Activated T-helper 17 cell treated with anti-CD3 and anti-CD28 coated beads, Interleukin-2, amount 50 U/mL, for 72 hours (primary cell): Measurements from ENCODE around the gene SPATC1L. TPM values are rescaled to one million over a fixed set of nuclear protein-coding genes. Genes with fewer than 3 reads are reported as not detected.
"Not testable (repeated sequence)": the region's sequence is repeated elsewhere in the genome, so short reads cannot be mapped to it uniquely, and the experiment has no call there.

Experiments used
- ATAC-seq: fragments of 150-1000 bp; cut with Tn5 transposase; replicated peaks from 2 replicates; pipeline ENCODE4 v1.10.0; 2021; ENCODE audit warnings: mild to moderate bottlenecking, moderate library complexity
- H3K27ac Mint-ChIP-seq: one replicate; pipeline ENCODE4 v1.8.0; 2022; ENCODE audit warnings: mixed read lengths
- H3K27me3 Mint-ChIP-seq: one replicate; pipeline ENCODE4 v1.8.0; 2022; ENCODE audit warnings: mixed read lengths
- H3K36me3 Mint-ChIP-seq: one replicate; pipeline ENCODE4 v1.8.0; 2022; ENCODE audit warnings: low read depth, mild to moderate bottlenecking, mixed read lengths
- H3K4me1 Mint-ChIP-seq: one replicate; pipeline ENCODE4 v1.8.0; 2022; ENCODE audit warnings: mixed read lengths
- H3K4me3 Mint-ChIP-seq: one replicate; pipeline ENCODE4 v1.8.0; 2022; ENCODE audit warnings: mild to moderate bottlenecking, mixed read lengths
- H3K9me3 Mint-ChIP-seq: one replicate; pipeline ENCODE4 v1.8.0; 2022; ENCODE audit warnings: mixed read lengths
- total RNA-seq, 2 donors: library from RNA; stranded (reverse); gene quantifications; one replicate each; pipeline ENCODE4 v1.2.3, GENCODE V29; 2022

Gene SPATC1L
- total RNA-seq, 2 donors from 2014 or later: 3.8 to 6.7 TPM

DNA sequence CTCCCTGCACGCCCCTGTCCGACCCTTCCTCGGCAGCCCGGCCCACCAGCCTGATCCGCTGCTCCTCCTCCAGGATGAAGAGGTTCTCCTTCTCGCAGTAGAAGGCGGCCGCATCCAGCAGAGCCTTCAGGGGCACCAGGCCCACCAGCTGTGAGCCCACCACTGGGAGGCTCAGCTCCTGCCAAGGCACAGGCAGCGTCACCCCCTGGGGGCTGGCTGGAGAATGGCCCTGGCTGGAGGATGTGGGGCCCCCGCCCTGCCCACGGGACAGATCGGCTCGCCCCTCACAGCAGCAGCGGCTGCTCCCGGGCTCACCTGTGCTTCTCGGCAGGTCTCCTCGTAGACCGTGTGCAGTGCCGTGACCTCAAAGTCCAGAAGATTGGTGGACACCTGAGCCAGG, 34.2 kb downstream of the SPATC1L start:
- H3K36me3 Mint-ChIP-seq: no peaks in the 10 kb centered on the region
- H3K9me3 Mint-ChIP-seq: no peaks in the 10 kb centered on the region
- no peaks in the 10 kb centered on the region for H3K4me1 Mint-ChIP-seq
- no peaks in the 10 kb centered on the region for H3K27me3 Mint-ChIP-seq
- no peak for ATAC-seq
- no peak overlapping the region for H3K4me3 Mint-ChIP-seq
- H3K27ac Mint-ChIP-seq: no peak overlapping the region

DNA sequence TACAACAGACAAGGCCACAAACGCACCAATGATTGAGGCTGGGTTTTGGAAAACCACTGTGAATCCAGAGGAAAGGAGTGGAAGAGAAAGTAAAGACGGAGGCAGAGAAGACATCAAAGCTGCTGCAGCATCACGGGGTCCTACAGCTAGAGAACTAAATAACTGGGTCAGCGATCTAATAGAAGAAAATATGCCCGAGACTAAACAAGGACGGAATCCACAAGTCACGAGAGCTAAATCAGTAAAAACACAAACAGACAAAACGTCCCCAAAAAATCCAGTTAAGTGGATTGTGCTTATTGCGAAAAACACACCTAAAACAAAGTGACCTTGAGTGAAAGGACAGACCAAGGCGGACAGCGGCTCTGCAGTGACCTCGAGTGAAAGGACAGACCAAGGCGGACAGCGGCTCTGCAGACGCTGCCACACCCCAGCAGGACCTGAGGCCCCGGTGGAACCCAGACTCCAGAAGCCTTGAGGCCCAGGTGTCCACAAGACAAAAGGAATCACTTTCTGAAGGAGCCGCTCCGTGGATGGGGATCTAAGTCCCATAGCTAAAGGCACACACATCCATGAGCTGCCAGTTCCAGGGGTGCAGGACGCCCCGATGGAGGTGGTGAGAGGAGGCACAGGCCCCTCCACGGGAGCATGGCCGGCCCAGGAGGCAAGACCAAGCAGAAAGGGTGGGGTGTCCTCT, 34.9 kb downstream of the SPATC1L start:
- H3K27ac Mint-ChIP-seq: no peak overlapping the region
- no peaks in the 10 kb centered on the region for H3K36me3 Mint-ChIP-seq
- no peak for ATAC-seq
- H3K27me3 Mint-ChIP-seq: no peaks in the 10 kb centered on the region
- no peak overlapping the region for H3K4me3 Mint-ChIP-seq
- H3K9me3 Mint-ChIP-seq: no peaks in the 10 kb centered on the region
- no peaks in the 10 kb centered on the region for H3K4me1 Mint-ChIP-seq

DNA sequence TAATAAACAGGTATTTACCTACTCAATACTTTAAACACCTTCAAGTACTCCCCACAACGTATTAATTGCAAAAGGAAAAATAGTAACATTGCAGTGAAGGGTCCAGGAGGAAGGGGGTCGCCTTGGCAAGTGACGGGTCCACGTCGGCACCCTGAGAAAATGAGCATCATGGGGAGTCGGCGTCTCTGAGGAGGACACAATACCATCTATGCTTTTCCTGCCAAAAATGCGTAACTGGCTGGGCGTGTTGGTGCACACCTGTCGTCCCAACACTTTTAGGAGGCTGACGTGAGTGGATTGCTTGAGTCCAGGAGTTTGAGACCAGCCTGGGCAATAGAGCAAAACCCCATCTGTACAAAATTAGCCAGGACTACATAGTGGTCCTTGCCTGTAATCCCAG, 36.2 kb downstream of the SPATC1L start:
- Mint-ChIP-seq H3K9me3 (no peaks in the 10 kb centered on the region), H3K36me3 (no peaks in the 10 kb centered on the region), H3K4me3 (no peak overlapping the region), H3K4me1 (no peaks in the 10 kb centered on the region), H3K27ac (no peak overlapping the region), H3K27me3 (no peaks in the 10 kb centered on the region)
- ATAC-seq: no peak

DNA sequence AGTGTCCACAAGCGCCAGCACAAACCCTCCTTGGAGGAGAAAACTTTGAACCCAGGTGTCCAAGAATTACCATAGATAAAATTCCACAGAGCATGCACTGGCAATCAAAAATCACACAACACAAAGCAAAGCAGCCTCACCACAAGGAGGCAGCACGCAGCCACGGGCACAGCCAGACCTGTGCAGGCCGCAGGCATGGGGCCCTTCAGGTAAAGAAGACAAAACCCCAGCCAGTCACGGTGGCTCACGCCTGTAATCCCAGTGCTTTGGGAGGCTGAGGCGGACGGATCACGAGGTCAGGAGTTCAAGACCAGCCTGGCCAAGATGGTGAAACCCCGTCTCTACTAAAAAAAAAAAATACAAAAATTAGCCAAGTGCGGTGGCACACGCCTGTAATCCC, 36.8 kb downstream of the SPATC1L start:
- not testable (repeated sequence) for H3K4me3 Mint-ChIP-seq, H3K4me1 Mint-ChIP-seq, H3K36me3 Mint-ChIP-seq, H3K9me3 Mint-ChIP-seq, H3K27ac Mint-ChIP-seq, H3K27me3 Mint-ChIP-seq
- ATAC-seq: peak; percentile 21

DNA sequence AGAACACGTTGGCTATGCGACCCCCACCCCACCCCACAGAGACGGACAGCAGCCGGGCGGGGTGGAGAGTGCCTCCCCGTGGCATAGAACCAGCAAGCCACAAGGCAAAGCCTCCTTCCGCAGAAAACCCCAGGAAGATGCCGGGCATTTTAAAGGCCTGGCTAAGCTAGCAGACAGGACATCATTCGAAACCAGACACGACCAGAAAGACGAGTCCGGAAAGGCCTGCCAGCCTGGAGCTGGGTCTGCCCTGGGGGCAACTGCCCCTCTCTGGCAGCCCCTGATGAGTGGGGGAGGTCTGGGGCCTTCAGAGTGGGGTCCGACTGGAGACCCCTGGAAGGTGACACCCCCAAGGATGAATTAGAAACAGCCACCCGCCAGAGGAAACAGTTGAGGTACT, 37.4 kb downstream of the SPATC1L start:
- Mint-ChIP-seq H3K36me3 (no peaks in the 10 kb centered on the region), H3K27ac (no peak overlapping the region), H3K4me3 (no peak overlapping the region), H3K9me3 (no peaks in the 10 kb centered on the region), H3K4me1 (no peaks in the 10 kb centered on the region), H3K27me3 (no peaks in the 10 kb centered on the region)
- ATAC-seq: no peak

DNA sequence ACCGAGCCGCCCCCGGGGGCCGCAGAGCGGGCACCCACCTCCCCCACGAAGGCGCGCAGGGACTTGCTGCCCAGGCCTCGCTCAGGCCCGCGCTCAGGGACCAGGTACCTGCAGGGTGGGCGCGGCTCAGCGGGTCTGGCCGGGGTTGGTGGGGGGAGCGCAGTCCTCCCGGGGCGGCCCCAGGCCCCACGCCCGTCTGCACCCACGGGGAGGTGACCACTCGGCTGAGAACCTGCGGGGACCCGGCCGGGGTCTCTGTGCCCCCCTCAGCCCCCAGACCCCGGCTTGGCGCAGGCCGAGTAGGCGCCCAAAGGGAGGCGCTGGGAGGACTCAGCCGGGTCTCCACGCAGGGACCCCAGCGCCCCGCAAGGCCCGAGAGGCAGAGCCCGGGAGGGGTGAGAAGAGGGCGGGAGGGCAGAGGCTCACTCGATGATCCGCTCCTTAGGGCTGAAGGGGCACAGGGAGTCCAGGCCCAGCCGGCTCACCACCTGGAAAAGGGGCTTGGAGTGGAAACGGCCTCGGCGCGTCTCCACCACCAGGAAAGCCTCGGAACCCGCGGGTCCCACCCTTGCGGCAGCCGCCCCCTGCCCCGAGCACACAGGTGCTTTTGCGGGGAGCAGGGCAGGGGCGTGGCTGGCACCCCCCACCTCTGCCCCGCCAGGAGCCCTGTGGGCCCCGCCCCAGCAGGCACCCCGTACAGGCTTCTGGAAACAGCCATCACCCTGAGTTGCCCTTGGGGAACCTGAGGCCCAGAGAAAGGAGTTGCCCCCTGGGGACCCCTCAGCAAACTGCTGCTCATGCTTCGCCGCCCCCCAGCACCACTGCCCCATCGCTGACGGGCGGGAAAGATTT, 38.2 kb downstream of the SPATC1L start:
- H3K4me1 Mint-ChIP-seq: no peaks in the 10 kb centered on the region
- no peaks in the 10 kb centered on the region for H3K36me3 Mint-ChIP-seq
- H3K9me3 Mint-ChIP-seq: no peaks in the 10 kb centered on the region
- ATAC-seq: no peak
- no peak overlapping the region for H3K27ac Mint-ChIP-seq
- no peak overlapping the region for H3K4me3 Mint-ChIP-seq
- no peaks in the 10 kb centered on the region for H3K27me3 Mint-ChIP-seq

DNA sequence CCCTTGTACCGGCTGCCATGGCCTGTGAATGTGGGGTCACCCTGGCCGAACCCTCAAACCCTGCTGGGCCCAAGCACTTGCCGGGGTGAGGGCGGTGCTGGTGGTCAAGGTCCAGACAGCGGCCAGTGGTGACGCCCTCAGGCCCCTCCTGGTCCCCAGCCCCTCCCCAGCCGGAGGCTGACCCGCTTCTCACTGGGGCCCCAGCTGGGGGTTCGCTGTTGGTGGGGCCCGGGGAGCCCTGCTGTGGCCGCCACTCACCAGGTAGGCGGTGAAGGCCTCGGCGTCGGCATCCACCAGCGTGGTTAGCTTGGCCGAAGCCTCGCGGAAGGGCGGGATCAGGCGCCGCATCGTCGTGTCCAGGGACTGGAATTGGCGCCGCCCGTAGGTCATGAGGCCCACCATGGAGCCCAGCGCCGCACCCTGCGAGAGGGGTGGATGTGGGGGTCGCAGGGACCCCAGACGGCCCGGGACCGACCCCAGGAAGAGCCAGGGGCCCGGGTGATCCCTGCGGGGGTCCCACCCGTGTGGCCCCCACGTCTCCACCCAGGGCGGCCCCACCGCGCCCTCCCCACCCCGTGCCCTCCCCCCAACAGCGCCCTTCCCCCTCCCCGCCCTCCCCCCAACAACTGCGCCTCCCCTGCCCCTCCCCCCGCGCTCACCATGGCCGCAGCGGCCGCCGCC, 39.0 kb downstream of the SPATC1L start:
- Mint-ChIP-seq H3K36me3 (no peaks in the 10 kb centered on the region), H3K27ac (no peak overlapping the region), H3K27me3 (no peaks in the 10 kb centered on the region), H3K4me1 (no peaks in the 10 kb centered on the region), H3K4me3 (peak overlapping the region; percentile 85), H3K9me3 (no peaks in the 10 kb centered on the region)
- ATAC-seq: no peak

DNA sequence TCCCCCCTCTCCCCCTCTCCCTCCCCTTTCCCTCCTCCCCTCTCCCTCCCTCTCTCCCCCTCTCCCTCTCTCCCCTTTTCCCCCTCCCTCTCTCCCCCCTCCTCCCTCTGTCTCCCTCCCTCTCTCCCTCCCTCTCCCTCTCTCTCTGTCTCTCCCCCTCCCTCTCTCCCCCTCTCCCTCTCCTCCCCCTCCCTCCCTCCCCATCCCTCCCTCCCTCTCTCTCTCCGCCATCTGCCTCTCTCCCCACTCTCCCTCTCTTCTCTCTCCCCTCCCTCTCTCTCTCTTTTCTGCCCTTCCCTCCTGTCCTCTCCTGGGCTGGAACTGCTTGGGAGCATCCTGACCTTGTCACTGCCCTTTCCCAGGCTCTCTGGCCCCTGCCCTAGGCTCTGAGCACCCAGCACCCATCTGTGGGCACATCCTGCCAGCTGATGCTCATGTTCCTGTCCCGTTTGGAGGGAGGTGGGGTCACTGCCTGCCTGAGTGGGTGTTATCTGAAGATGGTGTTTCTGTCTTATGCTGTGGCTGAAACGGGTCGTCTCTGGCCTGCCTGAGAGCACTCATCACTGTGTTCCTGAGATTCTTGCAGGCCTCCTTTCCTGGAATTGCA, 39.7 kb downstream of the SPATC1L start:
- Mint-ChIP-seq H3K27me3 (no peaks in the 10 kb centered on the region), H3K36me3 (no peaks in the 10 kb centered on the region), H3K27ac (peak overlapping the region; percentile 93), H3K9me3 (no peaks in the 10 kb centered on the region), H3K4me1 (no peaks in the 10 kb centered on the region), H3K4me3 (peak overlapping the region; percentile 85)
- ATAC-seq: no peak

DNA sequence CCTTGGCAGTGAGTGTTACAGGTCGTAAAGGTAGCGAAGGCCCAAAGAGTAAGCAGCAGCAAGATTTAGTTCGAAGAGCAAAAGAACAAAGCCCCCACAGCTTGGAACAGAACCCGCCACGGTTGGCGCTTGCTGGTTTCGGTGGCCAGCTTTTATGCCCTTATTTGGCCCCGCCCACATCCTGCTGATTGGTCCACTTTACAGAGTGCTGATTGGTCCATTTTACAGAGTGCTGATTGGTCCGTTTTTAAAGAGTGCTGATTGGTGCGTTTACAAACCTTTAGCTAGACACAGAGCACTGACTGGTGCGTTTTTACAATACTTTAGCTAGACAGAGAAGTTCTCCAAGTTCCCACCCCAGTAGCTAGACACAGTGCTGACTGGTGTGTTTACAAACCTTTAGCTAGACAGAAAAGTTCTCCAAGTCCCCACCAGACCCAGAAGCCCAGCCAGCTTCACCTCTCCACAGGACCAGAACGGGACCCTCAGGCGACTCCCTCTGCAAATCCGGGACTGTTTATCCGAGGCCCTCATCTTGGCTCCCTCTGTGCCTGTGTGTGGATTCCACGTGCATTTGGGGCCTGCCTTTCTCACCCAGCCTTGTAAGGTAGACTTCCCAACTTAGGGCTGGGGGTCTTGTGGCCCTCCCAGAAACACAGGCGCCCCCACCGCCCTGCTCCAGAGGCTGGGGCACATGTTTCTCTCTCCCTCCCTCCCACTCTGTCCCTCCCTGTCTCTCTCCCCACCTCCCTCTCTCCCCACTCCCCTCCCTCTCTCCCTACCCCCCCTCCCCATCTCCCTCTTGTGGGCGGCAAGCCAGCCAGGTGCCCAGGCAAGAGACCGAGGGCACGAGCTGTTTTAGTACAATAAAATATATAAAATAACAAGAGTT, 41.4 kb downstream of the SPATC1L start:
- no peaks in the 10 kb centered on the region for H3K4me1 Mint-ChIP-seq
- H3K36me3 Mint-ChIP-seq: no peaks in the 10 kb centered on the region
- no peak for ATAC-seq
- H3K27ac Mint-ChIP-seq: peak overlapping the region; percentile 93
- H3K27me3 Mint-ChIP-seq: peaks cover 3% of the 10 kb centered on the region
- peak overlapping the region; percentile 85 for H3K4me3 Mint-ChIP-seq
- H3K9me3 Mint-ChIP-seq: no peaks in the 10 kb centered on the region

DNA sequence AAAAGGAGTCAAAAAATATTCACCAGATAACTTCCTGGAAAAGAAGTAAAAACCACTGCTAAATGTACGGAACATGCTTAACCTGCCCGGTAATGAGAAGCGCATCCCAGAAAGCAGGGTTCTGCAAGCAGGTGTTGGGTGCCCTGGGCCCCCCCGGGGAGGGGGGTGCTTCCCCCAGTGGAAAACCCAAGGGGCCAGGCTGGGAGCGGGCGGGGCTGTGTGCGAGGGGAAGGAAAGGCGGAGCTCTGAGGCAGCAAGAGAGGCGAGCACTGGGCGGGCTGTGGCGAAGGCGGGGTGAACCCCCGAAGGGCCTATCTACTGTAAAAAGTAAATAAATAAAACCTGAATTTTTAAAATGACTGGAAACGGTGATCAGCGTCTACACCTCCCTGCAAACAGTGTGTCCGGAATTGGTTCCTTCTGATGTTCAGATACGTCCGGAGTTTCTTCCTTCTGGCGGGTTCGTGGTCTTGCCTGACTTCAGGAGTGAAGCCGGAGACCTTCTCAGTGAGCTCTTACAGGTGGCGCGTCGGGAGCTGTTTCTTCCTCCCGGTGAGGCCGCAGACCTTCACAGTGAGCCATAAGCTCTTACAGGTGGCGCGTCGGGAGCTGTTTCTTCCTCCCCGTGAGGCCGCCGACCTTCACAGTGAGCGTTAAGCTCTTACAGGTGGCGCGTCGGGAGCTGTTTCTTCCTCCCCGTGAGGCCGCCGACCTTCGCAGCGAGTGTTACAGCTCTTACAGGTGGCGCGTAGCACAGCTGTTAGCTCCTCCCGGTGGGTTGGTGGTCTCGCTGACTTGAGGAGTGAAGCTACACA, 42.3 kb downstream of the SPATC1L start:
- Mint-ChIP-seq H3K4me1 (no peaks in the 10 kb centered on the region), H3K36me3 (no peaks in the 10 kb centered on the region), H3K27me3 (peaks cover 4% of the 10 kb centered on the region), H3K27ac (no peak overlapping the region), H3K4me3 (no peak overlapping the region), H3K9me3 (no peaks in the 10 kb centered on the region)
- ATAC-seq: no peak

DNA sequence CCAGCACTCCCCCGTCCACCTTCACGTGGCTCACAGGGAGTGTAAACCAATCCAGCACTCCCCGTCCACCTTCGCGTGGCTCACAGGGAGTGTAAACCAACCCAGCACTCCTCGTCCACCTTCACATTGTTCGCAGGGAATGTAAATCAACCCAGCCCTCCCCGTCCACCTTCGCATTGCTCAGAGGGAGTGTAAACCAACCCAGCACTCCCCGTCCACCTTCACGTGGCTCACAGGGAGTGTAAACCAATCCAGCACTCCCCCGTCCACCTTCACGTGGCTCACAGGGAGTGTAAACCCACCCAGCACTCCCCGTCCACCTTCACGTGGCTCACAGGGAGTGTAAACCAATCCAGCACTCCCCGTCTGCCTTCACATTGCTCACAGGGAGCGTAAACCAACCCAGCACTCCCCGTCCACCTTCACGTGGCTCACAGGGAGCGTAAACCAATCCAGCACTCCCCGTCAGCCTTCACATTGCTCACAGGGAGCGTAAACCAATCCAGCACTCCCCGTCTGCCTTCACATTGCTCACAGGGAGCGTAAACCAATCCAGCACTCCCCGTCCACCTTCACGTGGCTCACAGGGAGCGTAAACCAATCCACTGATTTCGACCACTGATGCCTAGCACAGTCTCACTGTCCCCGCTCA, 43.8 kb downstream of the SPATC1L start:
- not testable (repeated sequence) for H3K27me3 Mint-ChIP-seq, ATAC-seq, H3K4me1 Mint-ChIP-seq, H3K4me3 Mint-ChIP-seq, H3K27ac Mint-ChIP-seq, H3K9me3 Mint-ChIP-seq, H3K36me3 Mint-ChIP-seq

DNA sequence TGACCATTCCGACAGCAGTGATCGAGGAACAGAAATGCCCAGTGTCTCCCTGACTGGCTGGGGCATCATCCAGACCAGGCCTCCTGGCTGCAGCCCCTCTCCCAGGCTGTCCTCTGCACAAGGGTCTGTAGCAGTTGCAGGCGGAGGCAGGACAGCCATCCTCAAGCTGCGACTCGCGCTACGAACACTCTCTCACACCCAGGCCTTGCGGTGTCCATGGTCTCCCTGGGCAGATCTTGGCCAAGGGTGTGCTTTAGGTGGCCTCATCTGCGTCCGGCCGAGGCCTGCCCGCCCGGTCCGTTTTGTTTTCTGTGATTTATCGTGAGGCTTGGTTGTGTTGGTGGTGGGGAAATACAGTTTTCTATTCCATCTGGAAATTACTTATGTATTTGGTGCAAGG, 44.6 kb downstream of the SPATC1L start:
- no peak overlapping the region for H3K4me3 Mint-ChIP-seq
- peaks cover 4% of the 10 kb centered on the region for H3K27me3 Mint-ChIP-seq
- no peak for ATAC-seq
- H3K27ac Mint-ChIP-seq: no peak overlapping the region
- H3K36me3 Mint-ChIP-seq: no peaks in the 10 kb centered on the region
- H3K9me3 Mint-ChIP-seq: no peaks in the 10 kb centered on the region
- H3K4me1 Mint-ChIP-seq: no peaks in the 10 kb centered on the region
